ENCODE data around the gene RAB7B. TPM values are rescaled to one million over a fixed set of nuclear protein-coding genes. Genes with fewer than 3 reads are reported as not detected.

RAB7B gene
- total and polyA plus RNA-seq, 9 of the 15 experiments (the other 6 are each of a cell fraction or from before 2014, with no cell fraction given) = 0.03 to 0.29 (median 0.07) TPM; not detected in 4

DNA sequence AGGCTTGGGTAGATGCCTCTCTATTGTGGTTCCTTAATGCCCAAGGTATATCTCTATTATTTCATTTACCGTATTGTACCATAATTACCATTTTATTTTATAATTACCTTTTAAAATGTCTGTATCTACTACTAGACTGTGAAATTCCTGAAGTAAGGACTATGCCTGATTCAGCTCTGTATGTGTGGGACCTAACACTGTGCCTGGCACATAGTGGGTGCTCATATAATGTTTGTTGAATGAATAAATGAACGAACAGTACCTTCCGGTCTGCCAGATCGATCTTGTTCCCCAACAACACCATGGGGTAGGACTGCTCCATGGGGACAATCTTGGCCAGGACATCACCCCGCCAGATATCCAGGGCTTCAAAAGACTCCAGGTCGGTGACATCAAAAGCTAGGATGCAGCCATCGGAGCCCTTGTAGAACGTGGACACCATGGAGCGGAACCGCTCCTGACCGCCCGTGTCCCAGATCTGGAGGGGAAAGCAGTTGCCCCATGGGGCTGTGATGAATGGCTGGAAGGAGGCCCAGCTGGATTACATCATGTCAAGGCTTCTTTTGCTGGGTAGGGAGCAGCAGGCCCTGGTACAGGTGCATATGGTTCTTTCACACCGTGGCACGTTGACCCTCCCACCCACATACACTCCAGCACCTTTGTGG lies 10.8 kb downstream of the RAB7B start:
- ATAC-seq = no peak
- no peaks in the 10 kb centered on the region for H3K79me2 ChIP-seq (ENCODE audit: control insufficient read depth, insufficient read depth, low read length)
- intact Hi-C loops (cut with micrococcal nuclease) (no loop called here), in situ Hi-C loops (cut with MboI) (no loop called here)
- DNase-seq (ENCODE audit: extremely low read depth in 1 of 4, low spot score in 3 of 4) = no peak
- no peak overlapping the region for H3K4me2 ChIP-seq (ENCODE audit: insufficient read depth, low read length)
- no TSS peak for BruUV-seq (replicated peaks)
- no peak for FAIRE-seq
- no peak overlapping the region; a peak in 1 of 4 replicates for H3K9ac ChIP-seq (ENCODE audit: insufficient read depth in 1 of 2, low read depth in 2 of 2, low read length in 2 of 2)
- H3K9me1 ChIP-seq (ENCODE audit: control insufficient read depth, insufficient read depth, low read length) = no peaks in the 10 kb centered on the region
- TF ChIP-seq PYGO2 (tag; IDR thresholded peaks at IDR 0.05) = no peak
- TF ChIP-seq ZKSCAN1 (IDR thresholded peaks at IDR 0.05; ENCODE audit: low read depth, low read length) = peak; percentile 87
- TF ChIP-seq ZNF3 (CRISPR knock-in tag; IDR thresholded peaks at IDR 0.05) = peak; percentile 61; the same call in 1 of the 2 replicates
- H3K4me3 ChIP-seq = no peak overlapping the region
- 12% methylated on average over 14 of the region's 14 CpGs for WGBS (ENCODE audit: insufficient coverage, low coverage, missing lambda C conversion rate)
- ChIA-PET POLR2A (interaction anchor here (0.7 kb wide), 1 partner anchor 968 kb away, joined by 3 read pairs; no protein-coding TSS in a partner anchor), CTCF (ENCODE audit: low intra/inter-chr PET ratio) (no interaction called here)
- no peaks in the 10 kb centered on the region for H3K4me1 ChIP-seq (replicated peaks in 1 of 2; ENCODE audit: control insufficient read depth in 2 of 2, insufficient read depth in 2 of 2, low read length in 2 of 2)
- no peak overlapping the region for H2AFZ ChIP-seq (ENCODE audit: low read depth, low read length)
- peaks cover 14 to 52% of the 10 kb centered on the region in 2 experiments for H3K27me3 ChIP-seq (ENCODE audit: control insufficient read depth in 2 of 2, insufficient read depth in 2 of 2, low read length in 2 of 2)
- H4K20me1 ChIP-seq (replicated peaks; ENCODE audit: control insufficient read depth, insufficient read depth, low read length) = 0 out of 2 replicates have a peak, but pooled peaks cover 7% of the 10 kb centered on the region
- no peaks in the 10 kb centered on the region for H3K36me3 ChIP-seq (ENCODE audit: control insufficient read depth, insufficient read depth, low read length)
- H3K9me3 ChIP-seq (replicated peaks; ENCODE audit: control insufficient read depth, insufficient read depth, low read depth, low read length) = no peaks in the 10 kb centered on the region
- H3K27ac ChIP-seq (ENCODE audit: extremely low read depth, low read depth, low read length) = no peak overlapping the region

- Histone ChIP-seq H3K9ac (ENCODE audit: insufficient read depth in 1 of 2, low read depth in 2 of 2, low read length in 2 of 2) (no peak overlapping the region), H3K4me3 (no peak overlapping the region), H3K79me2 (ENCODE audit: control insufficient read depth, insufficient read depth, low read length) (no peaks in the 10 kb centered on the region), H3K36me3 (ENCODE audit: control insufficient read depth, insufficient read depth, low read length) (no peaks in the 10 kb centered on the region), H2AFZ (ENCODE audit: low read depth, low read length) (no peak overlapping the region), H4K20me1 (replicated peaks; ENCODE audit: control insufficient read depth, insufficient read depth, low read length) (0 out of 2 replicates have a peak, but pooled peaks cover 7% of the 10 kb centered on the region), H3K4me2 (ENCODE audit: insufficient read depth, low read length) (no peak overlapping the region), H3K4me1 (replicated peaks in 1 of 2; ENCODE audit: control insufficient read depth in 2 of 2, insufficient read depth in 2 of 2, low read length in 2 of 2) (no peaks in the 10 kb centered on the region), H3K9me3 (replicated peaks; ENCODE audit: control insufficient read depth, insufficient read depth, low read depth, low read length) (no peaks in the 10 kb centered on the region), H3K27me3 (ENCODE audit: control insufficient read depth in 2 of 2, insufficient read depth in 2 of 2, low read length in 2 of 2) (peaks cover 14 to 51% of the 10 kb centered on the region in 2 experiments), H3K9me1 (ENCODE audit: control insufficient read depth, insufficient read depth, low read length) (no peaks in the 10 kb centered on the region), H3K27ac (ENCODE audit: extremely low read depth, low read depth, low read length) (no peak overlapping the region)
- BruUV-seq (replicated peaks) = no TSS peak
- ChIA-PET CTCF (ENCODE audit: low intra/inter-chr PET ratio) (no interaction called here), POLR2A (interaction anchor here (0.7 kb wide), 1 partner anchor 20 kb away, joined by 3 read pairs; no protein-coding TSS in a partner anchor)
- WGBS (ENCODE audit: insufficient coverage, low coverage, missing lambda C conversion rate) = 0% methylated on average over 4 of the region's 4 CpGs
- no peak for FAIRE-seq
- intact Hi-C loops (cut with micrococcal nuclease) = no loop called here
- DNase-seq (ENCODE audit: extremely low read depth in 1 of 4, low spot score in 3 of 4) = no peak
- in situ Hi-C loops (cut with MboI) = no loop called here
- no peak for ATAC-seq
- TF ChIP-seq ZNF766 (CRISPR knock-in tag; conservative IDR thresholded peaks at IDR 0.05) (no peak), GTF2E2 (tag; IDR thresholded peaks at IDR 0.05) (no peak), SREBF2 (CRISPR knock-in tag; IDR thresholded peaks at IDR 0.05) (no peak), HMBOX1 (IDR thresholded peaks at IDR 0.05) (no peak), ZNF354B (CRISPR knock-in tag; IDR thresholded peaks at IDR 0.05) (no peak), CHD1 (IDR thresholded peaks at IDR 0.05; ENCODE audit: low read length) (no peak), BHLHE40 (IDR thresholded peaks at IDR 0.05; ENCODE audit: low read length) (no peak), ZNF589 (CRISPR knock-in tag; IDR thresholded peaks at IDR 0.05; ENCODE audit: low read depth) (no peak), MCM5 (IDR thresholded peaks at IDR 0.05; ENCODE audit: low read depth) (no peak), CEBPG (CRISPR knock-in tag; IDR thresholded peaks at IDR 0.05) (no peak), CEBPG (tag; conservative IDR thresholded peaks at IDR 0.05 in 1 of 2, IDR thresholded peaks at IDR 0.05 in 1 of 2) (no peak), CBX3 (IDR thresholded peaks at IDR 0.05; ENCODE audit: borderline replicate concordance in 1 of 2, low read length in 2 of 2) (no peak)
These were observed 12.0 kb downstream of the RAB7B start for GRCh38 chr1:205991237-205991636.
